CD14-positive monocyte (primary cell): ENCODE measurements around the gene B4GALT4. TPM values are rescaled to one million over a fixed set of nuclear protein-coding genes. Genes with fewer than 3 reads are reported as not detected.

ENCODE experiments used
- DNase-seq, 3 donors: peaks; one replicate each; pipeline ENCODE4 v3.0.0-alpha.2; 2011 to 2022
- H2AFZ ChIP-seq: 2 replicates; pipeline ENCODE4 v1.6.0; 2012; ENCODE audit warnings: mild to moderate bottlenecking, low read depth, low read length, inconsistent platforms; ENCODE audit not compliant: insufficient read depth, poor library complexity, severe bottlenecking
- H3K27ac ChIP-seq, 2 donors: 1 replicate in 1 of 2; 2 replicates in 1 of 2; pipeline ENCODE4 v1.5.1; 2012 to 2013; ENCODE audit warnings: low read length in 2 of 2, control low read depth in 1 of 2, inconsistent platforms in 1 of 2, low read depth in 1 of 2, mild to moderate bottlenecking in 1 of 2
- H3K27me3 ChIP-seq, 2 donors: one replicate each; pipeline versions ENCODE4 v1.6.0 to v1.6.1; 2011 to 2013; ENCODE audit warnings: low read length in 2 of 2; ENCODE audit not compliant: control insufficient read depth in 2 of 2, insufficient read depth in 2 of 2
- H3K36me3 ChIP-seq, 2 donors: replicated peaks in 1 of 2; 1 replicate in 1 of 2; 2 replicates in 1 of 2; pipeline versions ENCODE4 v1.5.1 to v1.6.1; 2012 to 2013; ENCODE audit warnings: low read length in 2 of 2, control low read depth in 1 of 2, inconsistent platforms in 1 of 2, mild to moderate bottlenecking in 1 of 2; ENCODE audit not compliant: insufficient read depth in 2 of 2, control insufficient read depth in 1 of 2
- H3K4me1 ChIP-seq, 2 donors: 1 replicate in 1 of 2; 2 replicates in 1 of 2; pipeline versions ENCODE4 v1.5.1 to v1.6.1; 2012 to 2013; ENCODE audit warnings: low read length in 2 of 2, control low read depth in 1 of 2, inconsistent platforms in 1 of 2, mild to moderate bottlenecking in 1 of 2, moderate library complexity in 1 of 2; ENCODE audit not compliant: insufficient read depth in 2 of 2, control insufficient read depth in 1 of 2
- H3K4me2 ChIP-seq: replicated peaks from 2 replicates; pipeline ENCODE3; 2012; ENCODE audit warnings: low read length, moderate library complexity, mild to moderate bottlenecking; ENCODE audit not compliant: poor library complexity, severe bottlenecking; ENCODE audit errors: extremely low read depth
- H3K4me3 ChIP-seq, 3 experiments: fragments of 200-600 bp in 1 of 3; sonication (generic) in 1 of 3; replicated peaks in 1 of 3; 1 replicate in 2 of 3; 2 replicates in 1 of 3; pipeline ENCODE4 v1.5.1; 2011 to 2013; ENCODE audit warnings: low read length in 3 of 3, mild to moderate bottlenecking in 3 of 3, control low read depth in 2 of 3, low read depth in 2 of 3, inconsistent platforms in 1 of 3, moderate library complexity in 1 of 3
- H3K79me2 ChIP-seq: 2 replicates; pipeline ENCODE4 v1.6.0; 2012; ENCODE audit warnings: mild to moderate bottlenecking, control low read depth, inconsistent platforms, low read length, moderate library complexity; ENCODE audit not compliant: insufficient read depth
- H3K9ac ChIP-seq: 2 replicates; pipeline ENCODE4 v1.6.0; 2017; ENCODE audit warnings: low read length, mild to moderate bottlenecking; ENCODE audit not compliant: insufficient read depth, poor library complexity, severe bottlenecking
- H3K9me3 ChIP-seq, 2 donors: replicated peaks in 1 of 2; 1 replicate in 1 of 2; 2 replicates in 1 of 2; pipeline versions ENCODE4 v1.5.1 to v1.6.1; 2012 to 2013; ENCODE audit warnings: low read length in 2 of 2, control low read depth in 1 of 2; ENCODE audit not compliant: control insufficient read depth in 1 of 2, insufficient read depth in 1 of 2
- H4K20me1 ChIP-seq: 2 replicates; pipeline ENCODE4 v1.6.0; 2012; ENCODE audit warnings: mild to moderate bottlenecking, low read length, control low read depth, moderate library complexity; ENCODE audit not compliant: insufficient read depth
- H3K27ac Mint-ChIP-seq, 7 donors: one replicate each; pipeline ENCODE4 v1.8.0; 2020; ENCODE audit warnings: mild to moderate bottlenecking in 7 of 7, mixed read lengths in 7 of 7, moderate library complexity in 6 of 7, inconsistent platforms in 2 of 7
- H3K27me3 Mint-ChIP-seq, 3 donors: one replicate each; pipeline ENCODE4 v1.8.0; 2021 to 2022; ENCODE audit warnings: low read depth in 3 of 3, mild to moderate bottlenecking in 3 of 3, mixed read lengths in 3 of 3, moderate library complexity in 3 of 3, inconsistent platforms in 1 of 3
- H3K36me3 Mint-ChIP-seq, 2 donors: one replicate each; pipeline ENCODE4 v1.8.0; 2020; ENCODE audit warnings: mixed read lengths in 2 of 2, inconsistent platforms in 1 of 2, mild to moderate bottlenecking in 1 of 2
- H3K4me1 Mint-ChIP-seq: one replicate; pipeline ENCODE4 v1.8.0; 2020; ENCODE audit warnings: mild to moderate bottlenecking, mixed read lengths
- H3K4me3 Mint-ChIP-seq, 2 donors: one replicate each; pipeline ENCODE4 v1.8.0; 2020; ENCODE audit warnings: mild to moderate bottlenecking in 2 of 2, mixed read lengths in 2 of 2, moderate library complexity in 1 of 2
- H3K9me3 Mint-ChIP-seq, 7 donors: one replicate each; pipeline ENCODE4 v1.8.0; 2020 to 2022; ENCODE audit warnings: mixed read lengths in 7 of 7, mild to moderate bottlenecking in 6 of 7, moderate library complexity in 6 of 7, inconsistent platforms in 2 of 7
- CTCF ChIP-seq: fragments of 200-600 bp; IDR thresholded peaks from one replicate; pipeline ENCODE4 v1.8.0; 2022; ENCODE audit warnings: antibody characterized with exemption, mild to moderate bottlenecking
- WGBS: methylation state at CpG from one replicate; pipeline ENCODE4 v1.1.5; 2013; ENCODE audit warnings: missing lambda C conversion rate; ENCODE audit not compliant: insufficient coverage; 5-methylcytosine and 5-hydroxymethylcytosine counted together
- intact Hi-C, 2 donors: fragments of 100-400 bp; cut with micrococcal nuclease; formaldehyde crosslinking; loops; one replicate each; pipeline versions ENCODE4 v1.15.0 to v1.15.1; 2023
- polyA plus RNA-seq, 3 donors: library from polyadenylated mRNA; depleted of rRNA in 1 of 3; unstranded in 2 of 3; stranded (reverse) in 1 of 3; fragments of 300-500 nt in 2 of 3; fragments of >200 nt in 1 of 3; fragmentation: Illumina TruSeq in 2 of 3; gene quantifications; 1 replicate in 2 of 3; 2 replicates in 1 of 3; pipeline ENCODE4 v1.2.3, GENCODE V29; 2012 to 2021

The B4GALT4 gene
- polyA plus RNA-seq, 3 donors: 5.8 to 7.4 (median 5.8) TPM

GRCh38 chr3:119235151-119235550 is 5.5 kb downstream of the B4GALT4 start:
- Mint-ChIP-seq H3K9me3 (no peaks in the 10 kb centered on the region), H3K4me3 (no peak overlapping the region), H3K36me3 (peaks cover 42 to 47% of the 10 kb centered on the region in 2 donors), H3K4me1 (peaks cover 29% of the 10 kb centered on the region), H3K27me3 (no peaks in the 10 kb centered on the region), H3K27ac (no peak overlapping the region)
- H3K27me3 ChIP-seq: no peaks in the 10 kb centered on the region
- no peak for TF ChIP-seq CTCF
- peaks cover 28 to 55% of the 10 kb centered on the region in 2 donors for H3K36me3 ChIP-seq
- no peak overlapping the region for H2AFZ ChIP-seq
- no peaks in the 10 kb centered on the region for H3K9me3 ChIP-seq
- peaks cover 34% of the 10 kb centered on the region for H3K79me2 ChIP-seq
- peaks cover 20 to 34% of the 10 kb centered on the region in 2 donors for H3K4me1 ChIP-seq
- intact Hi-C loops: no loop called here
- H3K4me2 ChIP-seq: no peak overlapping the region
- no CpG with 5 or more reads among the region's 1 CpG for WGBS
- no peak for DNase-seq
- H3K9ac ChIP-seq: no peak overlapping the region
- no peak overlapping the region for H3K4me3 ChIP-seq
- H4K20me1 ChIP-seq: no peaks in the 10 kb centered on the region
- no peak overlapping the region for H3K27ac ChIP-seq

GRCh38 chr3:119234610-119235009 is 6.1 kb downstream of the B4GALT4 start:
- H3K9me3 Mint-ChIP-seq: no peaks in the 10 kb centered on the region
- Histone ChIP-seq H3K27me3 (no peaks in the 10 kb centered on the region), H3K36me3 (peaks cover 34 to 60% of the 10 kb centered on the region in 2 donors), H3K27ac (no peak overlapping the region), H3K9me3 (no peaks in the 10 kb centered on the region), H4K20me1 (no peaks in the 10 kb centered on the region), H3K4me1 (peaks cover 15 to 29% of the 10 kb centered on the region in 2 donors), H3K9ac (no peak overlapping the region), H3K79me2 (peaks cover 29% of the 10 kb centered on the region), H2AFZ (no peak overlapping the region), H3K4me3 (no peak overlapping the region), H3K4me2 (no peak overlapping the region)
- H3K4me1 Mint-ChIP-seq: peaks cover 23% of the 10 kb centered on the region
- no peak for TF ChIP-seq CTCF
- WGBS: no CpG with 5 or more reads among the region's 1 CpG
- H3K27ac Mint-ChIP-seq: no peak overlapping the region
- no peaks in the 10 kb centered on the region for H3K27me3 Mint-ChIP-seq
- peaks cover 47 to 52% of the 10 kb centered on the region in 2 donors for H3K36me3 Mint-ChIP-seq
- DNase-seq: no peak
- no peak overlapping the region for H3K4me3 Mint-ChIP-seq
- intact Hi-C loops: no loop called here
